Iris pigment epithelial cell (primary cell): ENCODE results near the gene THBS1.
A peak's percentile ranks its signal among the peaks of the same experiment; 100 is the strongest.

Source experiments
- DNase-seq: peaks from one replicate; pipeline ENCODE4 v3.0.0-alpha.2; 2011; ENCODE audit warnings: low read depth

The THBS1 gene

DNA sequence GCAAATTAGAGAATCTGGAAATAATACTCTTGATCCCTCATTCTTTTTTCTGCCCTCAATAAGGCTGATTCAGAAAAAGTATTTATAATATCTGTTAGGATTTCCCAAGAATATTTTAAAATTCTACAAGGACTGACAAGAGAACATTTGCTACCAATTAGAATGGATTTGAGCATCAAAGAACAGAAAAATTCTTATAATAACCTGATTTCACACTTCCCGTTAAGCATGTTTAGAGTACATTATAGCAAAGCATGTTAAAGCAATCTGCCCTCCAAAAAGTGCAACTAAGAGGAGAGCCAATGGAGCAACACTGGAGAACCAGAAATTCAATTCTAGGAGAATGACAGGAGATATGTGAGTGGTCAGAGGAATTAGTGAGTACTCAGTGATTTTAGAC lies 57.2 kb downstream of the THBS1 start:
- no peak for DNase-seq

DNA sequence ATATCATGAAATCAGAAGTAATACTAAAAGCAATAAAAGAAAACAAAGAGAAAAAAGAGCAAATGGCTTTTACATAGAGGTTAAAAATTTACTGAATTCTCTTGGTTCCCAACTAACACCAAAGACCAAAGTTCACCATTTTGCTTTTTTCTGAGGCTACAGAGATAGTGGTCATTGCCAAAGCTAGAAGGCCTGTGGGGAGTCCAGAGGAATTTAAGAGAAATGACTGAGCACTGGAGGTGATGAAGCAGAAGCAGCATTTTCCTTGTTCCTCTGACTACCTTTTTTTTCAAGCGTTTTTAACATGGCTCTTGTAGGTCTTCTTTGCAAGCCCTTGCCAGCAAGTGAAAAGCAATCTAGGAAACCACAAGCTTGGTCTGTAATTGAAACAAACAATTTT lies 58.2 kb downstream of the THBS1 start:
- DNase-seq, result no peak

DNA sequence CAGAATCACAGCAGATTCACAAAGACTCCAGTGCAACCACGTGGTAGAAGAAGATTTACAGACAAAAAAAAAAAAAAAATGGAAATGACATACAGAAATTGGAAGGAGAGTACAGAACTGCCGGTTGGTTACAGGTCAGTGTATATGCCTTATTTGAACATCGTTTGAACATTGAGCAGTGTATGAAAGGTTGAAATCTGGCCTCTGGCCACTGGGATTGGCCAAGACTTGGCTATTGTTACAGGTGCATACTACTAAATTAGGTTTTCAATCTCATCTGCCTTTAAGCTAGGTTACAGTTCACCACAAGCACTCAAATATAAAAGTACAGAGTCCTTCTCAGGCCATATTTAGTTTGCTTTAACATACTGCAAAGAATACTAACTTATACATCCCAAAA lies 59.8 kb downstream of the THBS1 start:
- no peak for DNase-seq

DNA sequence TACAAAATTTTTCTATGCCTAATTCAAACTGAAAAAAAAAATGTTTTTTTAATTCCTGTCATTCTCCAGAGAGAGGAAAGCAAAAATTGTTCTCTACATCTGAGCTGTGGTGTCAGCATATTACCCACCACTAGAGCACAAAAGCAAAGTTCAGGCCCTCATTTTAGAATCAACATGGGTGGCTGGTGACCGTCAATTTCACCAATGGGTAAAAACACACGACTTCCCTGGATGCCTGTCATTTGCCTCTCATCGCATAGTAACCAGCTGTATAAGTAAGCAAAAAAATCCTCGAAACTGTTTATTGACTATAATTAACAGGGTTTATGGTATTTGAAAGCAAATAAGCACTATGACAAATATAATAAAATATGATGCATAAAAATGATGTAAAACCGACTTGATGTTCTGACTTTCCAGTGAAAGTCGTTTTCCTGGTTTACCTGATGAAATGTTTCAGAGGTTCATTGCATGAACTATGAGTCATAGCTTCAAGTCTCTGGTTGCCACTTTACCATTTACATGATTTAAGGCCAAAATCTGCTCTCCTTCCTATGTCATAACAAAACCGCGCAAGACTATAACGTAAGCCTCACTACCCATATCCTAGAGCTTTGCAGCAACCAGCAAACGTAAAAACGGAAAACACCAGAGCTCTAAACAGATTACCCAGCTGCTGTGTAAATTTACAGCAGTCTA lies 60.5 kb downstream of the THBS1 start:
- DNase-seq, result peak; percentile 74

DNA sequence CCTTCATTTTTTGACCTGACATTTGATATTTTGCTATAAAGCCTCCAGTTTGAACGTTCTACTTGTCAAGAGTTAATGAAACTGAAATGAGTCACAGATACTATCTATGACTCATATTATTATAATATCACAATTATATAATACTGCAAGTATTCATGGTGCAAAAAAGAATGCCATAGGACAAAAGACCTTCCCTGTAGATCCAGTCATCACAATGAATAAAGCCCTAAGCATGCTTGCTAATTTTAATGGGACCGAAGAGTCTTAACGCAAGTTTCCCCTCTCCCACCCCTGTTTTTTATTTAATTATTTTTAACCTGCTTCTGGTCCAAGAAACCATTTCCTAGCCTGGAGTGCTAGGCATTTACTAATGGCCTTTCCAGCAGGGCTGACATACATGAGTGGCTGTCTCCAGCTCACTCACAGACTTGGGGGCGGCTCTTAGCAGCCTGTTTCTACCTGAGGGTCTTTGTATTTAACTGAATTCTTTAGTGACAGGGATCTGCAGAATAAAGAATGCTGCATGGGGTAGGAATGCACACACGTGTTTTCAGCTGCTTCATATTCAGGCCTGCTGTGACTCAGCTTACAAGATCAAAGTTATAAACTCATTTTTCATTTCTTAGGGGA lies 61.2 kb downstream of the THBS1 start:
- peak; percentile 85 for DNase-seq

DNA sequence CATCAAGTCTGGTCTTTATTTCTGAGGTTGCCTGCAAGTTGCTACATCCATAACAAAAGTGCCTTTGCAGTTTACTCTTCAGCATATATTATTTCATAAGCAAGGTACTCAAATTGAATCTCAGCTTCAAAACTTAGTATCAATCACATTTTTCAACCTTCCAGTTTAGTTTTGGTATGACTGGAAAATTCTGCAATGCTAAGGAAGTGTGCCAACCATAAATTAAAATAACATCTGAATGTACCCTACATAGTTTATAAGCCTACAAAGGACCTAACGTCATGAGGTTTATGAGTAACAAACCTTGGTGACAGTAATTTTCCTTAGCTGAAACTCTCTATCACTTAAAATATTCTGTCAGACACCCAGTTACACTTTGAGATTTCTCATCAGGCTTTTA lies 62.8 kb downstream of the THBS1 start:
- DNase-seq, result no peak

DNA sequence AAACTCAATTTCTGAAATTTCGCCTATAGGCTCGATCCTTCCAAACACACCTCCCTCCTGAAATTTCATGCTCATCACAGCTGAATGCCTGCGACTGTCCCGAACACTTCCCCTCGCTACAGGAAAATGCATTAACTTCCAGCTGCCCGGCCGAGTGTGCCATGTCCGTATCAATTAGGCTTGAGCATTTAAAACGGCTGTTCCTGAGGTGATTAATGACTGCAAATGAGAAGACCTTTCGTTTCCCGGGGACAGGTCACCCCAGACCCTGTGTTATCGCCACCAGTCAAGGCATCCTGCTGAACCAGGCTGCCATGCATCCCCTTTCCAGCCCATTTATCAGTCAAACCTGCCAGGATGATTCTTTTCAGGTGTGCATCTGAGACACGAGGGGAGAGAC lies 63.3 kb downstream of the THBS1 start:
- no peak for DNase-seq

DNA sequence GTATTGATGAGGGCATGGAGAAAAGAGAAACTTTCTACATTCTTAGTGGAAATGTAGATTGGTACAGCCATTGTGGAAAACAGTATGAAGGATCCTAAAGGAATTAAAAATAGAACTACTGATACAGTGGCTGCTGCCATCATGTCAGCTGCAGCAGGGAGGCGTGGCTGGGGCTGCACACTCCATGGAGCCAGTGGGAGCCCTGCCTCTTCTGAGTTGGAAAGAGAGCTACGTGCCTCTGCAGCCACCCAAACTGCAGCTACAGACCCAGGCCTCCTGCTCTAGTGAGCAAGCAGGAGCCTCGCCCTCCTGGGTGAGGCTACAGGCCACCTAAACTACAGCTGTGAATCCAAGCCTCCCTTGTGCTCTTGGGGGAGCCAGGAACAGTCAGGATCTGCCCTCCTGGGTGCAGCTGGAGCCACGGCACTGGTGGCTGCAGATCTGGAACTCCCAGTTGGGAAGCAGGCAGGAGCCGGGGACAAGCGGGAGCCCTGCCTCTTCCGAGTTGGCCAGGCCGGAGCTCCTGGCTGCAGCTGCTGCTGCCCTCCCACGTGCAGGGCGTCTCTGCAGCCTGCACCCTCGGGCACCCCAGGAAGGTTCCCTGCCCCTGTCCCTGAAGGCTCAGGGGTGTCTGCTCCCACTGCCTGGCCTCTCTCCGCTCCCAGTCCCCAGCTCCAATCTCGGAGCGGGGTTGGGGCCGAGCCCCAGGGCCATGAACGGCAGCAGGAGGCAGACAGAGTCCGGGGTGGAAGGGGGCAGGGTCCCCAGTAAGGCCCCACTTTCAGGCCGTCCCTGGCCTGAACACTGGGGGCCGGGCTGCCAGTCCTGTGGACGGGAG lies 64.5 kb downstream of the THBS1 start:
- DNase-seq, result no peak

DNA sequence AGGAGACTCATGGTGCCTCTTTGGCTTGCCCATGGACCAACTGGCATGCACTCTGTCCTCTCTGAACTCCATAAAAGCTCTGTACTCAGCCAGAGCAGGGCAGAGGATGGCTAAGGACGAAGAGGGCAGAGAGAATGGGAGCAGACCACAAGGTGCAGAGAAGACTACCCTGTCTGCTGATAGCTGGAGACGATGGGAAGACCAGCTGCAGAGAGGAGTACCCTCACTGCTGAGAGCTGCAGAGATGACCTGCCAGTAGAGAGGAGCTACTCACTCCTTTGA lies 65.0 kb downstream of the THBS1 start:
- DNase-seq, result no peak

DNA sequence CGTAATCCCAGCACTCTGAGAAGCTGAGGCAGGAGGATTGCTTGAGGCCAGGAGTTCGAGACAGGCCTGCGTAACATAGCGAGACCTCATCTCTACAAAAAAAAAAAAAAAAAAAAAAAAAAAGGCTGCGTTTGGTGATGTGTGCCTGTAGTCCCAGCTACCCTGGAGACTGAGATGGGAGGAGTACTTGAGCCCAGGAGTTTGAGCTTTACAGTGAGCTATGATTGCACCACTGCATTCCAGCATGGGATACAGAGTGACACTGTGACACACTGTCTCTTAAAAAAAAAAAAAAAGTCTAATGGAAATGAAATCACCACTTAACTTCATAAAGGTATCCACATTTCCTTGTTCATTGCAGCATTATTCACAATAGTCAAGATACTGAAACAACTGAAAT lies 65.5 kb downstream of the THBS1 start:
- no peak for DNase-seq
